Inflammatory macrophage treated with lipopolysaccharide for 1 hour (primary cell): ENCODE results near the gene GBX1.
A peak's percentile ranks its signal among the peaks of the same experiment; 100 is the strongest.

Source experiments
- DNase-seq, 2 donors: peaks; one replicate each; pipeline ENCODE4 v3.0.0-alpha.2; 2020 to 2022

GBX1 gene

GRCh38 chr7:151125470-151125845, 42.0 kb downstream of the GBX1 start:
- no peak for DNase-seq

- no peak for DNase-seq
Measured at GRCh38 chr7:151124899-151125399, 42.5 kb downstream of the GBX1 start.

GRCh38 chr7:151124481-151124880, 43.0 kb downstream of the GBX1 start:
- no peak for DNase-seq

GRCh38 chr7:151123822-151124464, 43.6 kb downstream of the GBX1 start:
- peak; percentile 45 to 80 for DNase-seq

GRCh38 chr7:151123158-151123821, 44.2 kb downstream of the GBX1 start:
- DNase-seq: no peak

- no peak for DNase-seq
Measured at GRCh38 chr7:151122796-151123157, 44.7 kb downstream of the GBX1 start.

- no peak for DNase-seq
Measured at GRCh38 chr7:151122276-151122675, 45.2 kb downstream of the GBX1 start.

- DNase-seq: no peak
Measured at GRCh38 chr7:151121380-151122170, 45.9 kb downstream of the GBX1 start.

- DNase-seq: no peak
Measured at GRCh38 chr7:151120896-151121295, 46.6 kb downstream of the GBX1 start.

- no peak for DNase-seq
Measured at GRCh38 chr7:151119902-151120301, 47.6 kb downstream of the GBX1 start.

GRCh38 chr7:151119055-151119415, 48.5 kb downstream of the GBX1 start:
- no peak for DNase-seq

GRCh38 chr7:151118108-151119054, 49.1 kb downstream of the GBX1 start:
- DNase-seq: no peak

- no peak for DNase-seq
Measured at GRCh38 chr7:151117565-151117964, 49.9 kb downstream of the GBX1 start.

GRCh38 chr7:151116603-151117440, 50.7 kb downstream of the GBX1 start:
- no peak for DNase-seq

- no peak for DNase-seq
Measured at GRCh38 chr7:151115836-151116418, 51.6 kb downstream of the GBX1 start.

- DNase-seq: peak; percentile 10 to 11
Measured at GRCh38 chr7:151115121-151115835, 52.2 kb downstream of the GBX1 start.

GRCh38 chr7:151114151-151115090, 53.1 kb downstream of the GBX1 start:
- no peak for DNase-seq

GRCh38 chr7:151113344-151114150, 53.9 kb downstream of the GBX1 start:
- DNase-seq: no peak
